Liver (tissue), 9 donors: Measurements from ENCODE around the gene DDX5. TPM values are rescaled to one million over a fixed set of nuclear protein-coding genes. Genes with fewer than 3 reads are reported as not detected.
"Not testable (repeated sequence)": the region's sequence is repeated elsewhere in the genome, so short reads cannot be mapped to it uniquely, and the experiment has no call there.

Source experiments
- DNase-seq: peaks from one replicate; pipeline ENCODE4 v3.0.0-alpha.2; 2017; ENCODE audit warnings: low spot score
- H3K27ac ChIP-seq, 2 donors: one replicate each; pipeline ENCODE4 v1.7.0; 2013; ENCODE audit warnings: inconsistent platforms in 2 of 2, low read length in 2 of 2, control low read depth in 1 of 2, low read depth in 1 of 2, mild to moderate bottlenecking in 1 of 2
- H3K27me3 ChIP-seq, 4 donors: one replicate each; pipeline versions ENCODE4 v1.6.1 to v1.7.0; 2013; ENCODE audit warnings: low read length in 3 of 4, inconsistent platforms in 1 of 4, mild to moderate bottlenecking in 1 of 4, moderate library complexity in 1 of 4; ENCODE audit not compliant: control insufficient read depth in 4 of 4, insufficient read depth in 4 of 4
- H3K36me3 ChIP-seq, 4 donors: one replicate each; pipeline versions ENCODE4 v1.6.1 to v1.7.0; 2013; ENCODE audit warnings: low read length in 3 of 4, mild to moderate bottlenecking in 3 of 4, low read depth in 1 of 4, moderate library complexity in 1 of 4; ENCODE audit not compliant: control insufficient read depth in 4 of 4, insufficient read depth in 3 of 4
- H3K4me1 ChIP-seq, 4 donors: one replicate each; pipeline versions ENCODE4 v1.6.1 to v1.7.0; 2013; ENCODE audit warnings: low read length in 3 of 4, mild to moderate bottlenecking in 3 of 4, moderate library complexity in 1 of 4; ENCODE audit not compliant: control insufficient read depth in 4 of 4, insufficient read depth in 4 of 4
- H3K4me3 ChIP-seq, 3 donors: one replicate each; pipeline versions ENCODE4 v1.6.1 to v1.7.0; 2013; ENCODE audit warnings: low read length in 3 of 3, control low read depth in 1 of 3, low read depth in 1 of 3, mild to moderate bottlenecking in 1 of 3
- H3K9ac ChIP-seq, 2 donors: one replicate each; pipeline ENCODE4 v1.7.0; 2013; ENCODE audit warnings: low read length in 2 of 2, mild to moderate bottlenecking in 2 of 2, moderate library complexity in 2 of 2, control low read depth in 1 of 2, low read depth in 1 of 2
- H3K9me3 ChIP-seq, 4 donors: one replicate each; pipeline versions ENCODE4 v1.6.1 to v1.7.0; 2013; ENCODE audit warnings: low read length in 3 of 4; ENCODE audit not compliant: control insufficient read depth in 4 of 4
- EGR1 ChIP-seq, 2 donors: IDR thresholded peaks; 2 replicates each; pipeline ENCODE4 v1.6.1; 2016 to 2018; ENCODE audit warnings: antibody characterized with exemption in 2 of 2, low read depth in 2 of 2
- GABPA ChIP-seq, 2 donors: IDR thresholded peaks in 1 of 2; conservative IDR thresholded peaks in 1 of 2; 2 replicates each; pipeline ENCODE4 v1.6.1; 2016; ENCODE audit warnings: antibody characterized with exemption in 2 of 2, mild to moderate bottlenecking in 1 of 2, moderate library complexity in 1 of 2
- HNF4A ChIP-seq, 2 donors: conservative IDR thresholded peaks; 2 replicates each; pipeline ENCODE4 v1.6.1; 2016; ENCODE audit warnings: antibody characterized with exemption in 2 of 2, mild to moderate bottlenecking in 2 of 2
- MAX ChIP-seq: IDR thresholded peaks from 2 replicates; pipeline ENCODE4 v1.6.1; 2016; ENCODE audit warnings: antibody characterized with exemption
- RXRA ChIP-seq, 2 donors: IDR thresholded peaks; 2 replicates each; pipeline ENCODE4 v1.6.1; 2017 to 2018; ENCODE audit warnings: antibody characterized with exemption in 2 of 2, mild to moderate bottlenecking in 1 of 2
- SP1 ChIP-seq: IDR thresholded peaks from 2 replicates; pipeline ENCODE4 v1.6.1; 2018; ENCODE audit warnings: antibody characterized with exemption, mild to moderate bottlenecking
- WGBS: extraction: QIAGEN DNeasy Blood & Tissue Kit; methylation state at CpG from one replicate; pipeline ENCODE4 v1.1.7; 2013; 5-methylcytosine and 5-hydroxymethylcytosine counted together
- polyA plus RNA-seq, 2 donors: library from polyadenylated mRNA; stranded (reverse) in 1 of 2; unstranded in 1 of 2; fragments of 200-250 nt in 1 of 2; fragments of >200 nt in 1 of 2; fragmentation: Nextera tagmentation in 1 of 2; extraction: Ambion mirVana in 1 of 2; gene quantifications; one replicate each; pipeline versions ENCODE4 v1.2.1 to v1.2.3, GENCODE V29; 2013 to 2015
- total RNA-seq, 2 donors: library from RNA; depleted of rRNA; stranded (reverse); fragments of >200 nt; gene quantifications; one replicate each; pipeline ENCODE4 v1.2.3, GENCODE V29; 2014
- TF ChIP-seq, protein P1 (sequence below): IDR thresholded peaks from 2 replicates; pipeline ENCODE4 v1.6.1; 2016; ENCODE audit warnings: antibody characterized with exemption, mild to moderate bottlenecking
- TF ChIP-seq, protein P2 (sequence below): IDR thresholded peaks from 2 replicates; pipeline ENCODE4 v1.6.1; 2016; ENCODE audit warnings: antibody characterized with exemption
- donor health status: healthy.
- donor health status: healthy.
- donor health status: healthy.
- donor health status: healthy.
- donor health status: healthy.

Gene DDX5
- total and polyA plus RNA-seq, 4 donors: 165 to 357 (median 289) TPM

- H3K27ac ChIP-seq: no peak overlapping the region
- no peaks in the 10 kb centered on the region for H3K4me1 ChIP-seq
- H3K27me3 ChIP-seq: no peaks in the 10 kb centered on the region
- WGBS: 82% methylated on average over 9 of the region's 9 CpGs
- no peaks in the 10 kb centered on the region for H3K9me3 ChIP-seq
- DNase-seq: no peak
- H3K4me3 ChIP-seq: no peak overlapping the region
- H3K36me3 ChIP-seq: peaks cover 0 to 2% (median 0%) of the 10 kb centered on the region in 4 donors
- no peak for TF ChIP-seq EGR1 (IDR thresholded peaks at IDR 0.05; ENCODE audit: low read depth in 2 of 2)
- TF ChIP-seq MAX: no peak
- no peak for TF ChIP-seq GABPA (IDR thresholded peaks at IDR 0.05 in 1 of 2, conservative IDR thresholded peaks at IDR 0.05 in 1 of 2)
- TF ChIP-seq, protein P1, sequence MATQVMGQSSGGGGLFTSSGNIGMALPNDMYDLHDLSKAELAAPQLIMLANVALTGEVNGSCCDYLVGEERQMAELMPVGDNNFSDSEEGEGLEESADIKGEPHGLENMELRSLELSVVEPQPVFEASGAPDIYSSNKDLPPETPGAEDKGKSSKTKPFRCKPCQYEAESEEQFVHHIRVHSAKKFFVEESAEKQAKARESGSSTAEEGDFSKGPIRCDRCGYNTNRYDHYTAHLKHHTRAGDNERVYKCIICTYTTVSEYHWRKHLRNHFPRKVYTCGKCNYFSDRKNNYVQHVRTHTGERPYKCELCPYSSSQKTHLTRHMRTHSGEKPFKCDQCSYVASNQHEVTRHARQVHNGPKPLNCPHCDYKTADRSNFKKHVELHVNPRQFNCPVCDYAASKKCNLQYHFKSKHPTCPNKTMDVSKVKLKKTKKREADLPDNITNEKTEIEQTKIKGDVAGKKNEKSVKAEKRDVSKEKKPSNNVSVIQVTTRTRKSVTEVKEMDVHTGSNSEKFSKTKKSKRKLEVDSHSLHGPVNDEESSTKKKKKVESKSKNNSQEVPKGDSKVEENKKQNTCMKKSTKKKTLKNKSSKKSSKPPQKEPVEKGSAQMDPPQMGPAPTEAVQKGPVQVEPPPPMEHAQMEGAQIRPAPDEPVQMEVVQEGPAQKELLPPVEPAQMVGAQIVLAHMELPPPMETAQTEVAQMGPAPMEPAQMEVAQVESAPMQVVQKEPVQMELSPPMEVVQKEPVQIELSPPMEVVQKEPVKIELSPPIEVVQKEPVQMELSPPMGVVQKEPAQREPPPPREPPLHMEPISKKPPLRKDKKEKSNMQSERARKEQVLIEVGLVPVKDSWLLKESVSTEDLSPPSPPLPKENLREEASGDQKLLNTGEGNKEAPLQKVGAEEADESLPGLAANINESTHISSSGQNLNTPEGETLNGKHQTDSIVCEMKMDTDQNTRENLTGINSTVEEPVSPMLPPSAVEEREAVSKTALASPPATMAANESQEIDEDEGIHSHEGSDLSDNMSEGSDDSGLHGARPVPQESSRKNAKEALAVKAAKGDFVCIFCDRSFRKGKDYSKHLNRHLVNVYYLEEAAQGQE: no peak
- TF ChIP-seq, protein P2, sequence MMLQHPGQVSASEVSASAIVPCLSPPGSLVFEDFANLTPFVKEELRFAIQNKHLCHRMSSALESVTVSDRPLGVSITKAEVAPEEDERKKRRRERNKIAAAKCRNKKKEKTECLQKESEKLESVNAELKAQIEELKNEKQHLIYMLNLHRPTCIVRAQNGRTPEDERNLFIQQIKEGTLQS: no peak
- H3K9ac ChIP-seq: no peak overlapping the region
Observed at GRCh38 chr17:64466019-64466735, 39.9 kb downstream of the DDX5 start.

GRCh38 chr17:64461788-64462187 lies 44.3 kb downstream of the DDX5 start:
- 82% methylated on average over 6 of the region's 6 CpGs for WGBS
- TF ChIP-seq HNF4A (conservative IDR thresholded peaks at IDR 0.05): no peak
- H3K4me1 ChIP-seq: peaks cover 0 to 2% (median 0%) of the 10 kb centered on the region in 4 donors
- no peak overlapping the region for H3K4me3 ChIP-seq
- H3K9me3 ChIP-seq: no peaks in the 10 kb centered on the region
- H3K9ac ChIP-seq: no peak overlapping the region
- H3K36me3 ChIP-seq: peaks cover 0 to 2% (median 0%) of the 10 kb centered on the region in 4 donors
- DNase-seq: no peak
- H3K27me3 ChIP-seq: no peaks in the 10 kb centered on the region
- no peak overlapping the region for H3K27ac ChIP-seq

DNA sequence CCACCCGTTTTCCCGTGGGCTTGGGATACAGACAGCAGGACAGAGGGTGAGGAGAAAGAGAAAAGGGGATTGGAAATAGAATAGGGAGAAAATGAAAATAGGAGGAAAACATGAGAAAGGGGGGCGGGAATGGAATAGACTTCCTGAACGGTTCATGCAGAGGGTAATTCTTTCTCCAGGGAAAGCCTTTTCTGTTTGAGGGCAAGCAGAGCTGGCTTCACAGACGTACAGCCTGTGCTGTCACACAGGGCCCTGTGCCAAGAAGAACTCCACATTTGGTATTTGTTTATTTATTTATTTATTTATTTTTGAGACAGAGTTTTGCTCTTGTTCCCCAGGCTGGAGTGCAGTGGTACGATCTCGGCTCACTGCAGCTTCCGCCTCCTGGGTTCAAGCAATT lies 45.1 kb downstream of the DDX5 start:
- no peak overlapping the region for H3K4me3 ChIP-seq
- H3K27me3 ChIP-seq: no peaks in the 10 kb centered on the region
- 82% methylated on average over 8 of the region's 8 CpGs for whole genome bisulfite sequencing
- no peak overlapping the region for H3K9ac ChIP-seq
- H3K9me3 ChIP-seq: no peaks in the 10 kb centered on the region
- no peak for DNase-seq
- H3K36me3 ChIP-seq: no peaks in the 10 kb centered on the region
- peaks cover 0 to 2% (median 0%) of the 10 kb centered on the region in 4 donors for H3K4me1 ChIP-seq
- TF ChIP-seq GABPA (IDR thresholded peaks at IDR 0.05 in 1 of 2, conservative IDR thresholded peaks at IDR 0.05 in 1 of 2) (no peak), SP1 (no peak), RXRA (IDR thresholded peaks at IDR 0.05) (peak in 1 of 2 donors; percentile 21)
- H3K27ac ChIP-seq: peak overlapping the region in 1 of 2 donors; percentile 20

- H3K4me1 ChIP-seq, H3K27me3 ChIP-seq, H3K27ac ChIP-seq, H3K9ac ChIP-seq, H3K36me3 ChIP-seq, H3K9me3 ChIP-seq, DNase-seq, H3K4me3 ChIP-seq: not testable (repeated sequence)
- WGBS: 98% methylated on average over 7 of the region's 7 CpGs
Observed at GRCh38 chr17:64459818-64460217, 46.3 kb downstream of the DDX5 start.
